H9 (cell line): Measurements from ENCODE around the gene CCDC60. TPM values are rescaled to one million over a fixed set of nuclear protein-coding genes. Genes with fewer than 3 reads are reported as not detected.

Source experiments
- DNase-seq: peaks from one replicate; pipeline ENCODE4 v3.0.0-alpha.2; 2017
- H2AFZ ChIP-seq: one replicate; pipeline ENCODE4 v1.6.1; 2013; ENCODE audit warnings: mild to moderate bottlenecking, low read length, control low read depth, moderate library complexity
- H2AK5ac ChIP-seq: 2 replicates; pipeline ENCODE4 v1.6.1; 2013; ENCODE audit warnings: low read length, control low read depth, mixed read lengths; ENCODE audit not compliant: insufficient read length
- H2BK120ac ChIP-seq: one replicate; pipeline ENCODE4 v1.6.1; 2013; ENCODE audit warnings: low read depth, mild to moderate bottlenecking, low read length, control low read depth, inconsistent platforms; ENCODE audit not compliant: poor library complexity, severe bottlenecking
- H2BK12ac ChIP-seq: 2 replicates; pipeline ENCODE4 v1.6.1; 2013; ENCODE audit warnings: low read length, control low read depth, mixed read lengths, low read depth; ENCODE audit not compliant: insufficient read length
- H2BK15ac ChIP-seq: 2 replicates; pipeline ENCODE4 v1.6.1; 2013; ENCODE audit warnings: low read depth, low read length, control low read depth
- H2BK20ac ChIP-seq: one replicate; pipeline ENCODE4 v1.6.1; 2013; ENCODE audit warnings: low read depth, mild to moderate bottlenecking, low read length, control low read depth, inconsistent platforms; ENCODE audit not compliant: poor library complexity, severe bottlenecking
- H2BK5ac ChIP-seq: 2 replicates; pipeline ENCODE4 v1.6.1; 2013; ENCODE audit warnings: low read length, control low read depth, mixed read lengths; ENCODE audit not compliant: insufficient read length
- H3K14ac ChIP-seq: 2 replicates; pipeline ENCODE4 v1.6.1; 2013; ENCODE audit warnings: low read length, control low read depth; ENCODE audit not compliant: insufficient read depth
- H3K18ac ChIP-seq: 2 replicates; pipeline ENCODE4 v1.6.1; 2013; ENCODE audit warnings: low read depth, mild to moderate bottlenecking, mixed read lengths, low read length, control low read depth; ENCODE audit not compliant: insufficient read length
- H3K23ac ChIP-seq: 2 replicates; pipeline ENCODE4 v1.6.1; 2013; ENCODE audit warnings: low read length, control low read depth, mixed read lengths, low read depth; ENCODE audit not compliant: insufficient read length
- H3K23me2 ChIP-seq: 2 replicates; pipeline ENCODE4 v1.6.1; 2013; ENCODE audit warnings: low read depth, mild to moderate bottlenecking, mixed read lengths, low read length, control low read depth; ENCODE audit not compliant: insufficient read length, poor library complexity, severe bottlenecking
- H3K27ac ChIP-seq: 2 replicates; pipeline ENCODE4 v1.5.1; 2013; ENCODE audit warnings: low read length, control low read depth, mixed read lengths, low read depth; ENCODE audit not compliant: insufficient read length
- H3K27me3 ChIP-seq: 2 replicates; pipeline ENCODE4 v1.6.1; 2013; ENCODE audit warnings: low read length, control low read depth, inconsistent platforms; ENCODE audit not compliant: insufficient read depth
- H3K4ac ChIP-seq: 2 replicates; pipeline ENCODE4 v1.6.1; 2013; ENCODE audit warnings: low read depth, mild to moderate bottlenecking, control low read depth, inconsistent platforms, low read length, moderate library complexity
- H3K4me1 ChIP-seq: 2 replicates; pipeline ENCODE4 v1.6.1; 2013; ENCODE audit warnings: low read length, control low read depth, inconsistent platforms; ENCODE audit not compliant: insufficient read depth
- H3K4me2 ChIP-seq: 2 replicates; pipeline ENCODE4 v1.6.1; 2013; ENCODE audit warnings: low read length, control low read depth, mixed read lengths; ENCODE audit not compliant: insufficient read length, insufficient read depth
- H3K56ac ChIP-seq: 2 replicates; pipeline ENCODE4 v1.6.1; 2013; ENCODE audit warnings: low read depth, mild to moderate bottlenecking, mixed read lengths, low read length, control low read depth; ENCODE audit not compliant: insufficient read length
- H3K79me1 ChIP-seq: 2 replicates; pipeline ENCODE4 v1.6.1; 2013; ENCODE audit warnings: low read depth, mild to moderate bottlenecking, moderate library complexity, low read length, control low read depth, inconsistent platforms; ENCODE audit not compliant: insufficient read depth, poor library complexity, severe bottlenecking
- H3K79me2 ChIP-seq: 2 replicates; pipeline ENCODE4 v1.6.1; 2013; ENCODE audit warnings: low read length, control low read depth, inconsistent platforms; ENCODE audit not compliant: insufficient read depth
- H3K9ac ChIP-seq: 2 replicates; pipeline ENCODE4 v1.6.1; 2013; ENCODE audit warnings: low read length, control low read depth, mixed read lengths; ENCODE audit not compliant: insufficient read length; ENCODE audit errors: extremely low read depth
- H3K9me3 ChIP-seq: one replicate; pipeline ENCODE4 v1.6.1; 2013; ENCODE audit warnings: low read depth, low read length, inconsistent platforms; ENCODE audit not compliant: control insufficient read depth
- H3T11ph ChIP-seq: one replicate; pipeline ENCODE4 v1.6.1; 2013; ENCODE audit warnings: mild to moderate bottlenecking, low read length, control low read depth, inconsistent platforms
- H4K20me1 ChIP-seq: one replicate; pipeline ENCODE4 v1.6.1; 2013; ENCODE audit not compliant: control insufficient read depth, insufficient read length, insufficient read depth
- H4K5ac ChIP-seq: 2 replicates; pipeline ENCODE4 v1.6.1; 2013; ENCODE audit warnings: low read depth, mild to moderate bottlenecking, mixed read lengths, low read length, control low read depth; ENCODE audit not compliant: insufficient read length
- H4K8ac ChIP-seq: replicated peaks from 2 replicates; pipeline ENCODE4 v1.6.1; 2013; ENCODE audit warnings: low read length, control low read depth, mixed read lengths, low read depth; ENCODE audit not compliant: insufficient read length
- H4K91ac ChIP-seq: 2 replicates; pipeline ENCODE4 v1.6.1; 2013; ENCODE audit warnings: low read depth, mild to moderate bottlenecking, moderate library complexity, mixed read lengths, low read length, control low read depth; ENCODE audit not compliant: insufficient read length
- H3K27ac Mint-ChIP-seq, 3 experiments: 2 replicates in 2 of 3; 3 replicates in 1 of 3; pipeline ENCODE4 v1.8.0; 2020 to 2021; ENCODE audit warnings: mixed read lengths in 3 of 3, mild to moderate bottlenecking in 1 of 3, moderate library complexity in 1 of 3
- H3K27me3 Mint-ChIP-seq: 2 replicates; pipeline ENCODE4 v1.8.0; 2021; ENCODE audit warnings: low read depth, mild to moderate bottlenecking, moderate library complexity, mixed read lengths
- H3K36me3 Mint-ChIP-seq, 3 experiments: 2 replicates in 2 of 3; 3 replicates in 1 of 3; pipeline ENCODE4 v1.8.0; 2020 to 2021; ENCODE audit warnings: low read depth in 3 of 3, mixed read lengths in 3 of 3; ENCODE audit not compliant: insufficient read depth in 1 of 3
- H3K4me1 Mint-ChIP-seq, 2 experiments: 2 replicates each; pipeline ENCODE4 v1.8.0; 2020; ENCODE audit warnings: mixed read lengths in 2 of 2
- H3K4me3 Mint-ChIP-seq, 2 experiments: 2 replicates in 1 of 2; 3 replicates in 1 of 2; pipeline ENCODE4 v1.8.0; 2020 to 2021; ENCODE audit warnings: mild to moderate bottlenecking in 2 of 2, mixed read lengths in 2 of 2, moderate library complexity in 1 of 2
- H3K9me3 Mint-ChIP-seq, 2 experiments: 2 replicates in 1 of 2; 3 replicates in 1 of 2; pipeline ENCODE4 v1.8.0; 2020; ENCODE audit warnings: mild to moderate bottlenecking in 2 of 2, mixed read lengths in 2 of 2, moderate library complexity in 1 of 2
- CTCF ChIP-seq: fragments of 200-600 bp; sonication (generic); conservative IDR thresholded peaks from 3 replicates; pipeline ENCODE4 v1.8.0; 2021; ENCODE audit warnings: antibody characterized with exemption, mild to moderate bottlenecking
- WGBS: extraction: QIAGEN DNeasy Blood & Tissue Kit; methylation state at CpG from one replicate; pipeline ENCODE4 v1.1.7; 2013; ENCODE audit warnings: missing lambda C conversion rate, low lambda C conversion rate, mixed read lengths; ENCODE audit not compliant: insufficient read length; ENCODE audit errors: extremely low coverage; 5-methylcytosine and 5-hydroxymethylcytosine counted together
- total RNA-seq: library from RNA; stranded (reverse); gene quantifications from 2 replicates; pipeline ENCODE4 v1.2.1, GENCODE V29; 2021

The CCDC60 gene
- total RNA-seq, 1 experiment from 2014 or later: 0.44 TPM

DNA sequence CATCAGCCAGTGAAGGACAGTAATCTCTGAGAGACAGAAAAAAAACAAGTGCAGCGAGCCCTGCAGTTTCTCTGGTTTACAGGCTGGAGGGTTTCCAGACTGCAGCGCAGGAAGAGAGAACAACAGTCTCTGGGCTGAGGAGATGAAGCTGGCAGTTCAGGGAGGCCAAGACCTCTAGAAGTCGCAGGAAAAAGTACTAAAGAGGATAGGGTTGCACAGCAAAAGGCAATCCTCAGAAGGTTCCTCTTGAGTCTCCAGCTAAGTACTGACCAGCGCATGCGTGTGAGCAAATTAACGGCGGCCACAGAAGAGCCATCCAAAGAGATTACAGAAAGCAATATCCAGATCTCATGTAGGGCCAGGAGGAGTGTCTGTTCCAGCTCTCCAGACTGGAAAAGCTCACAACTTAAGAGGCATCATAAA, 12.2 kb upstream of the CCDC60 start:
- H4K91ac ChIP-seq: no peak overlapping the region
- DNase-seq: no peak
- no peak overlapping the region for H3K27ac ChIP-seq
- H4K5ac ChIP-seq: no peak overlapping the region
- no peak overlapping the region for H4K8ac ChIP-seq
- H2BK12ac ChIP-seq: no peak overlapping the region
- no peaks in the 10 kb centered on the region for H3K23me2 ChIP-seq
- Mint-ChIP-seq H3K9me3 (no peaks in the 10 kb centered on the region), H3K4me3 (no peak overlapping the region), H3K27ac (no peak overlapping the region), H3K4me1 (peaks cover 5 to 11% of the 10 kb centered on the region in 2 experiments), H3K27me3 (peaks cover 3% of the 10 kb centered on the region), H3K36me3 (no peaks in the 10 kb centered on the region)
- H3K4me2 ChIP-seq: no peak overlapping the region
- H2BK5ac ChIP-seq: no peak overlapping the region
- H3K9ac ChIP-seq: no peak overlapping the region
- H3K14ac ChIP-seq: no peak overlapping the region
- no peak overlapping the region for H2AK5ac ChIP-seq
- H2BK15ac ChIP-seq: no peak overlapping the region
- no peak overlapping the region for H2AFZ ChIP-seq
- no peaks in the 10 kb centered on the region for H4K20me1 ChIP-seq
- WGBS: no CpG with 5 or more reads among the region's 7 CpGs
- H2BK120ac ChIP-seq: no peak overlapping the region
- H3K79me1 ChIP-seq: no peaks in the 10 kb centered on the region
- TF ChIP-seq CTCF: no peak
- H3K4ac ChIP-seq: no peak overlapping the region
- H2BK20ac ChIP-seq: no peak overlapping the region
- H3K56ac ChIP-seq: no peak overlapping the region
- H3K23ac ChIP-seq: no peak overlapping the region
- no peaks in the 10 kb centered on the region for H3K79me2 ChIP-seq
- H3T11ph ChIP-seq: no peak overlapping the region
- no peak overlapping the region for H3K18ac ChIP-seq
- no peaks in the 10 kb centered on the region for H3K4me1 ChIP-seq
- H3K9me3 ChIP-seq: no peaks in the 10 kb centered on the region
- H3K27me3 ChIP-seq: no peaks in the 10 kb centered on the region
